B cell (primary cell): Measurements from ENCODE around the gene TXNDC2. TPM values are rescaled to one million over a fixed set of nuclear protein-coding genes. Genes with fewer than 3 reads are reported as not detected.

Source experiments
- ATAC-seq: fragments of 200-7000 bp; cut with Tn5 transposase; one replicate; pipeline ENCODE4 v1.10.0; 2021; ENCODE audit warnings: low read depth, mild to moderate bottlenecking, moderate number of reproducible peaks, moderate library complexity
- CTCF ChIA-PET: fragments of 350-600 bp; sonication (Branson Sonifier 250); formaldehyde crosslinking; loops from one replicate; lab custom pipeline; 2021; ENCODE audit warnings: antibody characterized with exemption, inconsistent platforms; lab: Charles Lee
- POLR2A ChIA-PET: fragments of 350-600 bp; sonication (Branson Sonifier 250); formaldehyde crosslinking; loops from one replicate; lab custom pipeline; 2021; ENCODE audit warnings: antibody characterized with exemption; lab: Charles Lee
- DNase-seq: peaks from one replicate; pipeline ENCODE4 v3.0.0; 2013
- H2AFZ ChIP-seq: 2 replicates; pipeline ENCODE4 v1.6.1; 2012; ENCODE audit warnings: mild to moderate bottlenecking, low read depth, low read length; ENCODE audit not compliant: insufficient read depth, poor library complexity, severe bottlenecking
- H3K27ac ChIP-seq, 2 donors: 1 replicate in 1 of 2; 2 replicates in 1 of 2; pipeline ENCODE4 v1.5.1; 2012 to 2013; ENCODE audit warnings: low read length in 2 of 2, mild to moderate bottlenecking in 2 of 2, moderate library complexity in 1 of 2
- H3K27me3 ChIP-seq, 4 experiments: fragments of 200-600 bp in 1 of 4; sonication (generic) in 1 of 4; replicated peaks in 1 of 4; 1 replicate in 2 of 4; 2 replicates in 2 of 4; pipeline versions ENCODE4 v1.6.1 to v1.7.0; 2013 to 2016; ENCODE audit warnings: low read length in 3 of 4, mild to moderate bottlenecking in 2 of 4, mixed read lengths in 1 of 4, moderate library complexity in 1 of 4; ENCODE audit not compliant: insufficient read depth in 4 of 4, control insufficient read depth in 3 of 4; ENCODE audit errors: control extremely low read depth in 1 of 4
- H3K36me3 ChIP-seq, 2 experiments: replicated peaks in 1 of 2; 1 replicate in 1 of 2; 2 replicates in 1 of 2; pipeline versions ENCODE4 v1.6.1 to v1.7.1; 2013; ENCODE audit warnings: low read length in 1 of 2; ENCODE audit not compliant: insufficient read depth in 2 of 2, control insufficient read depth in 1 of 2; ENCODE audit errors: control extremely low read depth in 1 of 2, extremely low read depth in 1 of 2
- H3K4me1 ChIP-seq, 2 donors: fragments of 200-600 bp in 1 of 2; sonication (generic) in 1 of 2; 1 replicate in 1 of 2; 2 replicates in 1 of 2; pipeline versions ENCODE4 v1.5.1 to v1.6.1; 2013 to 2017; ENCODE audit warnings: low read length in 2 of 2; ENCODE audit not compliant: control insufficient read depth in 2 of 2, insufficient read depth in 2 of 2
- H3K4me2 ChIP-seq: replicated peaks from 2 replicates; pipeline ENCODE3; 2012; ENCODE audit warnings: mild to moderate bottlenecking, low read depth, low read length; ENCODE audit not compliant: poor library complexity, severe bottlenecking
- H3K4me3 ChIP-seq, 5 experiments: fragments of 200-600 bp in 1 of 5; sonication (generic) in 1 of 5; 1 replicate in 3 of 5; 2 replicates in 2 of 5; pipeline versions ENCODE4 v1.5.1 to v1.7.0; 2011 to 2016; ENCODE audit warnings: low read length in 4 of 5, mild to moderate bottlenecking in 4 of 5, low read depth in 2 of 5, control low read depth in 1 of 5, moderate library complexity in 1 of 5; ENCODE audit not compliant: insufficient read depth in 1 of 5; ENCODE audit errors: control extremely low read depth in 1 of 5, extremely low read depth in 1 of 5
- H3K79me2 ChIP-seq: fragments of 200-600 bp; sonication (generic); one replicate; pipeline ENCODE4 v1.6.0; 2016; ENCODE audit warnings: low read length; ENCODE audit not compliant: control insufficient read depth, insufficient read depth
- H3K9ac ChIP-seq: fragments of 200-600 bp; sonication (generic); 2 replicates; pipeline ENCODE4 v1.6.1; 2017; ENCODE audit warnings: mild to moderate bottlenecking, low read length, moderate library complexity
- H3K9me3 ChIP-seq, 3 donors: one replicate each; pipeline versions ENCODE4 v1.6.1 to v1.7.1; 2013; ENCODE audit warnings: low read length in 2 of 3; ENCODE audit not compliant: control insufficient read depth in 2 of 3, insufficient read depth in 1 of 3; ENCODE audit errors: control extremely low read depth in 1 of 3
- H4K20me1 ChIP-seq: 2 replicates; pipeline ENCODE4 v1.6.0; 2012; ENCODE audit warnings: mild to moderate bottlenecking, low read length; ENCODE audit not compliant: insufficient read depth, control insufficient read depth, poor library complexity, severe bottlenecking
- H3K27ac Mint-ChIP-seq: one replicate; pipeline ENCODE4 v1.8.0; 2021; ENCODE audit warnings: mixed read lengths
- H3K27me3 Mint-ChIP-seq: one replicate; pipeline ENCODE4 v1.8.0; 2021; ENCODE audit warnings: mixed read lengths
- H3K4me1 Mint-ChIP-seq: one replicate; pipeline ENCODE4 v1.8.0; 2021; ENCODE audit warnings: mixed read lengths
- H3K4me3 Mint-ChIP-seq: one replicate; pipeline ENCODE4 v1.8.0; 2021; ENCODE audit warnings: mixed read lengths
- H3K9me3 Mint-ChIP-seq: one replicate; pipeline ENCODE4 v1.8.0; 2022; ENCODE audit warnings: mixed read lengths; ENCODE audit not compliant: insufficient read depth
- CTCF ChIP-seq: fragments of 200-600 bp; IDR thresholded peaks from one replicate; pipeline ENCODE4 v1.8.0; 2022; ENCODE audit warnings: antibody characterized with exemption, mild to moderate bottlenecking
- EZH2 ChIP-seq: IDR thresholded peaks from 2 replicates; pipeline ENCODE4 v1.6.1; 2012; ENCODE audit warnings: borderline replicate concordance, low read depth, mild to moderate bottlenecking, moderate library complexity, low read length; ENCODE audit not compliant: insufficient read depth, poor library complexity, severe bottlenecking
- WGBS: methylation state at CpG from one replicate; pipeline ENCODE4 v1.1.5; 2013; ENCODE audit warnings: missing lambda C conversion rate; ENCODE audit not compliant: insufficient coverage; 5-methylcytosine and 5-hydroxymethylcytosine counted together
- intact Hi-C: fragments of 100-400 bp; cut with micrococcal nuclease; formaldehyde crosslinking; loops from one replicate; pipeline ENCODE4 v1.10.0; 2022
- polyA plus RNA-seq: library from polyadenylated mRNA; depleted of rRNA; stranded (reverse); fragments of >200 nt; gene quantifications from 2 replicates; pipeline ENCODE4 v1.2.3, GENCODE V29; 2012
- total RNA-seq, 2 donors: library from RNA; stranded (reverse); fragments of 120-200 nt in 1 of 2; gene quantifications; 1 replicate in 1 of 2; 2 replicates in 1 of 2; pipeline versions ENCODE4 v1.2.3 to v1.2.4, GENCODE V29; 2013 to 2022

TXNDC2 gene
- total and polyA plus RNA-seq, 2 donors (not counting 1 experiment from before 2014, with no cell fraction given) = 0.07 to 0.22 TPM

- Histone ChIP-seq H3K4me1 (peaks cover 0 to 7% of the 10 kb centered on the region in 2 donors), H4K20me1 (no peaks in the 10 kb centered on the region), H3K27ac (no peak overlapping the region), H3K36me3 (peaks cover 0 to 18% of the 10 kb centered on the region in 2 experiments), H3K4me2 (no peak overlapping the region), H3K4me3 (no peak overlapping the region), H3K79me2 (no peaks in the 10 kb centered on the region), H3K27me3 (no peaks in the 10 kb centered on the region), H3K9ac (no peak overlapping the region), H3K9me3 (no peaks in the 10 kb centered on the region), H2AFZ (no peak overlapping the region)
- Mint-ChIP-seq H3K4me1 (peaks cover 4% of the 10 kb centered on the region), H3K4me3 (no peak overlapping the region), H3K27me3 (no peaks in the 10 kb centered on the region), H3K27ac (no peak overlapping the region), H3K9me3 (no peaks in the 10 kb centered on the region)
- intact Hi-C loops = no loop called here
- CTCF ChIA-PET = no interaction called here
- WGBS = 85% methylated on average over 2 of the region's 6 CpGs
- POLR2A ChIA-PET = no interaction called here
- no peak for DNase-seq
- ATAC-seq = no peak
- TF ChIP-seq EZH2 (no peak), CTCF (no peak)
These were observed 43.3 kb upstream of the TXNDC2 start for GRCh38 chr18:9842448-9842847.

- H3K4me3 Mint-ChIP-seq = no peak overlapping the region
- no peak for DNase-seq
- ATAC-seq = no peak
- H3K27me3 ChIP-seq = no peaks in the 10 kb centered on the region
- intact Hi-C loops = no loop called here
- H3K9me3 ChIP-seq = no peaks in the 10 kb centered on the region
- CTCF ChIA-PET = no interaction called here
- no peak overlapping the region for H3K27ac ChIP-seq
- H2AFZ ChIP-seq = no peak overlapping the region
- no peak overlapping the region for H3K4me2 ChIP-seq
- POLR2A ChIA-PET = no interaction called here
- no peaks in the 10 kb centered on the region for H3K27me3 Mint-ChIP-seq
- peaks cover 0 to 21% of the 10 kb centered on the region in 2 experiments for H3K36me3 ChIP-seq
- WGBS = 83% methylated on average over 2 of the region's 3 CpGs
- no peak overlapping the region for H3K9ac ChIP-seq
- H3K9me3 Mint-ChIP-seq = no peaks in the 10 kb centered on the region
- no peak overlapping the region for H3K27ac Mint-ChIP-seq
- peaks cover 4% of the 10 kb centered on the region for H3K4me1 Mint-ChIP-seq
- H3K4me1 ChIP-seq = peaks cover 0 to 7% of the 10 kb centered on the region in 2 donors
- no peak overlapping the region for H3K4me3 ChIP-seq
- no peaks in the 10 kb centered on the region for H4K20me1 ChIP-seq
- H3K79me2 ChIP-seq = no peaks in the 10 kb centered on the region
- TF ChIP-seq EZH2 (no peak), CTCF (no peak)
These were observed 40.5 kb upstream of the TXNDC2 start for GRCh38 chr18:9845256-9845655.
